ENCODE data around the gene FOXN1.

Gene FOXN1

GRCh38 chr17:28488533-28489276 lies 17.4 kb upstream of the FOXN1 start:
- TF ChIP-seq, protein P1, sequence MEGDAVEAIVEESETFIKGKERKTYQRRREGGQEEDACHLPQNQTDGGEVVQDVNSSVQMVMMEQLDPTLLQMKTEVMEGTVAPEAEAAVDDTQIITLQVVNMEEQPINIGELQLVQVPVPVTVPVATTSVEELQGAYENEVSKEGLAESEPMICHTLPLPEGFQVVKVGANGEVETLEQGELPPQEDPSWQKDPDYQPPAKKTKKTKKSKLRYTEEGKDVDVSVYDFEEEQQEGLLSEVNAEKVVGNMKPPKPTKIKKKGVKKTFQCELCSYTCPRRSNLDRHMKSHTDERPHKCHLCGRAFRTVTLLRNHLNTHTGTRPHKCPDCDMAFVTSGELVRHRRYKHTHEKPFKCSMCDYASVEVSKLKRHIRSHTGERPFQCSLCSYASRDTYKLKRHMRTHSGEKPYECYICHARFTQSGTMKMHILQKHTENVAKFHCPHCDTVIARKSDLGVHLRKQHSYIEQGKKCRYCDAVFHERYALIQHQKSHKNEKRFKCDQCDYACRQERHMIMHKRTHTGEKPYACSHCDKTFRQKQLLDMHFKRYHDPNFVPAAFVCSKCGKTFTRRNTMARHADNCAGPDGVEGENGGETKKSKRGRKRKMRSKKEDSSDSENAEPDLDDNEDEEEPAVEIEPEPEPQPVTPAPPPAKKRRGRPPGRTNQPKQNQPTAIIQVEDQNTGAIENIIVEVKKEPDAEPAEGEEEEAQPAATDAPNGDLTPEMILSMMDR (IDR thresholded peaks at IDR 0.05): no peak
- no peak for DNase-seq (ENCODE audit: low spot score)
- H3K4me3 ChIP-seq: no peak overlapping the region
- no peak overlapping the region for H3K27ac ChIP-seq

DNA sequence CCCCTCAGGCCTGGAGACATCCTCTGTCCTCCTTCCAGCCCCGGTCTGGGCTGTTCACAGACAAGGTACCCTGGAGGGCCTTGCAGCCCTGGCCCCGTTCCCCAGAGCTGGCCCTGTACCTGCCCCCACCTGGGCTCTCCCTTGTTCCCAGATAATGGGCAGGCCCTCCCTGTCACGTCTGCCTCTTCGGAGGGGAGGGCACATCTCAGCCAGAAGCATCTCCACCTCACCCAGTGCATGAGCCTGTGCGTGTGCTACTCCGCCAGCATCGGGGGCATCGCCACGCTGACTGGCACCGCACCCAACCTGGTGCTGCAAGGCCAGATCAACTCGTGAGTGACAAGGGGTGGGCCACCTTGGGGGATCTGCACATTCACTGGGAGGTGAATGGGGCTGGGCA lies 14.9 kb upstream of the FOXN1 start:
- no peak overlapping the region for H3K27ac ChIP-seq
- TF ChIP-seq, protein P1 (IDR thresholded peaks at IDR 0.05): no peak
- no peak overlapping the region for H3K4me3 ChIP-seq
- DNase-seq (ENCODE audit: low spot score): no peak

GRCh38 chr17:28491860-28492259 lies 14.3 kb upstream of the FOXN1 start:
- no peak overlapping the region for H3K4me3 ChIP-seq
- DNase-seq (ENCODE audit: low spot score): no peak
- H3K27ac ChIP-seq: no peak overlapping the region
- TF ChIP-seq, protein P1 (IDR thresholded peaks at IDR 0.05): no peak

- TF ChIP-seq, protein P1 (IDR thresholded peaks at IDR 0.05): no peak
- no peak overlapping the region for H3K4me3 ChIP-seq
- no peak overlapping the region for H3K27ac ChIP-seq
- DNase-seq (ENCODE audit: low spot score): no peak
Measured at GRCh38 chr17:28492352-28493310, 13.5 kb upstream of the FOXN1 start.

- H3K27ac ChIP-seq: no peak overlapping the region
- TF ChIP-seq, protein P1 (IDR thresholded peaks at IDR 0.05): no peak
- H3K4me3 ChIP-seq: no peak overlapping the region
- no peak for DNase-seq (ENCODE audit: low spot score)
Measured at GRCh38 chr17:28493460-28493859, 12.7 kb upstream of the FOXN1 start.

DNA sequence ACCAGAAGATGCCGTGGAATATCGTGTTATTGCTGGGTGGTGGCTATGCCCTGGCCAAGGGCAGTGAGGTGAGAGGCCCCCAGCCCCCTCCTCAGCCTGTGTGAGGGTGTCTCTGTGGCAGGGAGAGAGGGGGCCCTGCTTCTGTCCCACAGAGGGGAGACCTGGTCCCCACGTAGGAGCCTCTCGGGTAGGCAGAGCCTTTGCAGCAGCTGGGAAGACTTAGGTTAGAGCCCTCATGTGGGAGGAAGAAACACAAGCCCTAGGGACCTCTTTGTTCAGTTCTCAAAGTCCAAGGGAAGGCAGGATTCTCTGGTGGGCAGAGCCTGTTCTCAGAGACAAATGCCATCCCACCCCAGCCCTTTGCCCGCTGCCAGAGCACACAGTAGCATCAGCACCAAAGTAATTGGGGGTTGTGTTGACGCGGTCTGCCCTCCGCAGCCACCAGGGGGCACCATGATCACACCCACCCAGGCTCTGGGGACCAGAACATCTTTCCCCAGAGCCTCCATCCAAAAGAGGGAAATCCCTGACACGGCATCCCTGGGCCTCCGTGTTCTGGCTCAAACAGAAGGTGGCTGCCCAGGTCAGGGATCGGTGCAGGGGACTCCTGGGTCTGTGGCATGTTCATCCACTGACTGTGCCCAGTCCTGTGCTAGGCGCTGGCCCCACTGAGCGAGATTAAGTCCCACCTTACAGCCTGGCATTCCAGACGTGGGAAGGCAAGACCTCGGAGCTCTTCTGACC lies 11.5 kb upstream of the FOXN1 start:
- no peak for DNase-seq (ENCODE audit: low spot score)
- TF ChIP-seq, protein P1 (IDR thresholded peaks at IDR 0.05): peak; percentile 72
- Histone ChIP-seq H3K4me3 (no peak overlapping the region), H3K27ac (no peak overlapping the region)
